Skeletal muscle cell (primary cell): Measurements from ENCODE around the gene CHORDC1.
"Not testable (repeated sequence)": the region's sequence is repeated elsewhere in the genome, so short reads cannot be mapped to it uniquely, and the experiment has no call there.

Source experiments
- DNase-seq: peaks from one replicate; pipeline ENCODE4 v3.0.0-alpha.2; 2010; ENCODE audit warnings: low read depth
- H3K4me3 ChIP-seq: 2 replicates; pipeline ENCODE4 v1.5.1; 2011; ENCODE audit warnings: low read depth, mild to moderate bottlenecking, control low read depth, low read length, moderate library complexity

Gene CHORDC1

GRCh38 chr11:90219438-90219837, 3.4 kb downstream of the CHORDC1 start:
- no peak overlapping the region for H3K4me3 ChIP-seq
- no peak for DNase-seq

GRCh38 chr11:90218606-90219005, 4.2 kb downstream of the CHORDC1 start:
- DNase-seq, result no peak
- no peak overlapping the region for H3K4me3 ChIP-seq

DNA sequence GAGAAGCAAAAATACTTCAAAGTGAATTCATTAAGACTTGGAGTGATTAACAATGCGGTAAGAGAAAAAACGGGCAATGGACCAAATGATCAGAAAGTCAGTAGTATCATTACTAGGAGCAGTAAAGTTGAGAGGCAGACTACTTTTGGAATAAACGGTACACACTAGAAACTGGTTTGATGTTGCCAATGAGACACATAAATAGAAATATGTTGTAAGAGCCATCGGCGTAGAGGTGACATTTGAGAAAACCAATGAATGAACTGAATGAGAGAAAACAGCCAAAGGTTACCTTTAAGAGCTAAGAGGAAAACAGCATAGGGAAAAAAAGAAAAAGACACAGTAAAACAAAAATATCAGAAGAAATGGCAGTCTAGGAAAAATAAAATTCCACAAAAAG, 6.2 kb downstream of the CHORDC1 start:
- H3K4me3 ChIP-seq, result no peak overlapping the region
- no peak for DNase-seq

- DNase-seq, result no peak
- H3K4me3 ChIP-seq, result no peak overlapping the region
Observed at GRCh38 chr11:90213322-90213721, 9.5 kb downstream of the CHORDC1 start.

DNA sequence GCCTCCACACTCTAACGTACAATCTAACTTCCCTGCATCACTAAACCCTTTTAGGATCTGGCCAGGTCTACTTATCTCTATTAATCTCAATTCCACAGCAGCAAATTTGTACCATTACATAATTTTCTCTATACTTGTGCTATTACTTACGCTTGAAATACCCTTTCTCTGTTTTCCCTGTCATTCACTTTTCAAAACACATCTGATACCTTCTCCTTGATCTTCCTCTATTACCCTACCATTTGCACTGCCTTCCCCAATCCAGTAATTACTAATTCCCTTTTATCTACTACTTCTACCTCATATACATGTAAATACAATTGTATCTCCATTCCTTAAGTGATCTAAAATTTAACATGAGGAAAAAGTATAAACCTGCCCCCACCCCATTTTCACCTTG, 14.0 kb downstream of the CHORDC1 start:
- no peak for DNase-seq
- no peak overlapping the region for H3K4me3 ChIP-seq

DNA sequence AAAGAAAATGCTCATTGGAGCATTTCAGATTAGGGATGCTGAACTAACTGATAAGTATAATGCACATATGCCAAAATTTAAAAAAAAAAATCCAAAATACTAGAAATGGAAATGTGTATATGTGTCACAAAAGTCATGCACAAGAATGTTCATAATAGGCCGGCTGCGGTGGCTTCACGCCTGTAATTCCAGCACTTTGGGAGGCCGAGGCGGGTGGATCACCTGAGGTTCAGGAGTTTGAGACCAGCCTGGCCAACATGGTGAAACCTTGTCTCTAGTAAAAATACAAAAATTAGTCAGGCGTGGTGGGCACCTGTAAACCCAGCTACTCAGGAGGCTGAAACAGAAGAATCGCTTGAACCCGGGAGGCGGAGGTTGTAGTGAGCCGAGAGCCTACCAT, 14.9 kb downstream of the CHORDC1 start:
- DNase-seq, H3K4me3 ChIP-seq: not testable (repeated sequence)

GRCh38 chr11:90204832-90205646, 17.8 kb downstream of the CHORDC1 start:
- DNase-seq, result no peak
- no peak overlapping the region for H3K4me3 ChIP-seq

- no peak for DNase-seq
- H3K4me3 ChIP-seq, result no peak overlapping the region
Observed at GRCh38 chr11:90204407-90204806, 18.4 kb downstream of the CHORDC1 start.

DNA sequence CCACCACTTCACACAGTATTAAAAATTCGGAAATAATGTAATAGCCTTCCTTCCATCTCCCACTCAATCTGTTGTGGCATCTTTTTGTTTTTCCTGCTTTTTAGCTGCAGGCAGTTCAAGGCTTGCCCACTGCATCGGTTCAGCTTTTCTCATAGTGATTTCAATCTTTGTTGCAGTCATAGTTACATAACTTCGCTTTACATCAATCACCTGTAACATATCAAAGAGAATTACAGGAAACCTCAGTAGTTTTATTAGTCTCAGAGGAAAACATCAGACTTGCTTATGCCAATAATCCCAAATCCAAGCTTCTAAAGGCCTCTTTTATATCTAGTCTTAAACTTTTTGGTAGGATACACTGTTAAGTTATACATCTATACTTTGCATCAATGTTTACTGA, 20.5 kb downstream of the CHORDC1 start:
- no peak overlapping the region for H3K4me3 ChIP-seq
- DNase-seq, result no peak

- H3K4me3 ChIP-seq, result no peak overlapping the region
- no peak for DNase-seq
Observed at GRCh38 chr11:90197377-90197776, 25.5 kb downstream of the CHORDC1 start.

GRCh38 chr11:90192869-90193582, 29.8 kb downstream of the CHORDC1 start:
- no peak for DNase-seq
- H3K4me3 ChIP-seq, result no peak overlapping the region

DNA sequence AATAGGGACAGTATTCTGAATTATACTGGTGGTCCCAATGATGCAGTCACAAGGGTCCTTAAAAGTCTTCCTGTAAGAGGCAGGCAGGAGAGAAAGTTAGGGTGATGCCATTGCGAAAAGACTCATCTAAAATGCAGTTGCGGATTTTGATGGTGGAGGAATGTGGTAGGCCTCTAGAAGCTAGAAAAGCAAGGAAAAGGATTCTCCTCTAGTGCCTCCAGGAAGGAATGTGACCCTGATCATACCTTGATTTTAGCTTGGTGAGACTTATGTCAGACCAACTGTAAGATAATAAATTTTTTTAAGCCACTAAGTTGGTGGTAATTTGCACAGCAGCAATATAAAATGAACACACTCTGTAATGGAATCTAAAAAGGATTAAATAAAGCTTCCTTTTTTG, 33.8 kb downstream of the CHORDC1 start:
- no peak for DNase-seq
- H3K4me3 ChIP-seq, result no peak overlapping the region

GRCh38 chr11:90187839-90188238, 35.0 kb downstream of the CHORDC1 start:
- DNase-seq, result no peak
- H3K4me3 ChIP-seq, result no peak overlapping the region

- no peak overlapping the region for H3K4me3 ChIP-seq
- no peak for DNase-seq
Observed at GRCh38 chr11:90179923-90180322, 42.9 kb downstream of the CHORDC1 start.

- H3K4me3 ChIP-seq, result no peak overlapping the region
- no peak for DNase-seq
Observed at GRCh38 chr11:90178751-90179150, 44.1 kb downstream of the CHORDC1 start.

GRCh38 chr11:90176069-90176468, 46.8 kb downstream of the CHORDC1 start:
- no peak for DNase-seq
- no peak overlapping the region for H3K4me3 ChIP-seq

- no peak overlapping the region for H3K4me3 ChIP-seq
- DNase-seq, result no peak
Observed at GRCh38 chr11:90171359-90171758, 51.5 kb downstream of the CHORDC1 start.

DNA sequence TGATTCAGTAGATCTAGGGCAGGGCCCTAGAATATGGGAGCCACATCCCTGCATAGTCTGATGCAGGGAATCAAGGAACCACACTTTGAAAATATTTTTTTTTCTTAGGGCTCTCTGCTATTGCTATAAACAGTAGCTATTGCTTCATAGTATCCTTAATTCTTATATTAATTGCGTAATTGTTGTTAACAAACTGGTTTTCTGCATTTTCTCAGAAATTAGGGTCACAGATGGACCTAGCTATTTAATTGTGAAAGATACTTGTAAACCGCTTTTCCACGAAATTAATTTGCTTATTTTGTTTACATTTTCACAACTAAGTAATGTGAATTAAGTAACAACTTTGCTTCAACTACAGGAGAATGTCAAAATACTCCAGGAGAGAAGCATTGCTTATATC, 54.3 kb downstream of the CHORDC1 start:
- H3K4me3 ChIP-seq, result no peak overlapping the region
- DNase-seq, result no peak

- H3K4me3 ChIP-seq, DNase-seq: not testable (repeated sequence)
Observed at GRCh38 chr11:90167704-90168103, 55.1 kb downstream of the CHORDC1 start.

- H3K4me3 ChIP-seq, DNase-seq: not testable (repeated sequence)
Observed at GRCh38 chr11:90166982-90167573, 55.8 kb downstream of the CHORDC1 start.
